IMR-90 (cell line): ENCODE measurements around the gene NR6A1. TPM values are rescaled to one million over a fixed set of nuclear protein-coding genes. Genes with fewer than 3 reads are reported as not detected.

ENCODE experiments used
- ATAC-seq: fragments of 200-7000 bp; cut with Tn5 transposase; 2 replicates; pipeline ENCODE4 v1.9.1; 2020; ENCODE audit warnings: low read depth, mild to moderate bottlenecking, moderate library complexity
- BruUV-seq: library from RNA; stranded (reverse); fragments of 400-500 nt; replicated peaks from 2 replicates; lab custom pipeline; 2021; lab: Mats Ljungman, UMichigan
- CTCF ChIA-PET: fragments of 300-600 bp; formaldehyde crosslinking; extraction: SDS; loops from one replicate; lab custom pipeline; 2021; ENCODE audit warnings: antibody characterized with exemption; lab: Yijun Ruan, JAX
- POLR2A ChIA-PET: fragments of 300-600 bp; sonication (Branson Sonifier 250); formaldehyde crosslinking; loops from one replicate; lab custom pipeline; 2022; ENCODE audit warnings: antibody characterized with exemption; ENCODE audit not compliant: unreplicated experiment; lab: Charles Lee
- DNase-seq: peaks from one replicate; pipeline ENCODE4 v3.0.0; 2013
- H2AFZ ChIP-seq: replicated peaks from 2 replicates; pipeline ENCODE3; 2013; ENCODE audit warnings: low read length, mild to moderate bottlenecking; ENCODE audit not compliant: poor library complexity
- H2AK5ac ChIP-seq: 2 replicates; pipeline ENCODE4 v1.6.1; 2013; ENCODE audit warnings: low read depth, low read length, inconsistent platforms
- H2AK9ac ChIP-seq: replicated peaks from 2 replicates; pipeline ENCODE3; 2013; ENCODE audit warnings: mild to moderate bottlenecking, low read depth, low read length, moderate library complexity; ENCODE audit not compliant: poor library complexity
- H2BK120ac ChIP-seq: 2 replicates; pipeline ENCODE4 v1.6.1; 2013; ENCODE audit warnings: low read depth, low read length, inconsistent platforms
- H2BK15ac ChIP-seq: 3 replicates; pipeline ENCODE4 v1.6.1; 2013; ENCODE audit warnings: low read depth, low read length, inconsistent platforms
- H2BK20ac ChIP-seq: 2 replicates; pipeline ENCODE4 v1.6.1; 2013; ENCODE audit warnings: low read depth, mild to moderate bottlenecking, inconsistent platforms, low read length, moderate library complexity
- H2BK5ac ChIP-seq: 2 replicates; pipeline ENCODE4 v1.6.1; 2013; ENCODE audit warnings: mild to moderate bottlenecking, low read depth, low read length, inconsistent platforms; ENCODE audit not compliant: poor library complexity, severe bottlenecking
- H3K14ac ChIP-seq: replicated peaks from 2 replicates; pipeline ENCODE4 v1.6.1; 2013; ENCODE audit warnings: low read depth, low read length, inconsistent platforms
- H3K18ac ChIP-seq: 2 replicates; pipeline ENCODE4 v1.6.1; 2013; ENCODE audit warnings: low read depth, low read length, control low read depth
- H3K23ac ChIP-seq: 2 replicates; pipeline ENCODE4 v1.6.1; 2013; ENCODE audit warnings: low read depth, low read length, inconsistent platforms
- H3K27ac ChIP-seq: 2 replicates; pipeline ENCODE4 v1.5.1; 2013; ENCODE audit warnings: mild to moderate bottlenecking, control low read depth, low read length; ENCODE audit not compliant: insufficient read depth
- H3K27me3 ChIP-seq: 2 replicates; pipeline ENCODE4 v1.6.1; 2013; ENCODE audit warnings: low read length; ENCODE audit not compliant: control insufficient read depth, insufficient read depth
- H3K36me3 ChIP-seq: 2 replicates; pipeline ENCODE4 v1.6.1; 2013; ENCODE audit warnings: low read length, mixed read lengths; ENCODE audit not compliant: control insufficient read depth, insufficient read depth
- H3K4ac ChIP-seq: 2 replicates; pipeline ENCODE4 v1.6.1; 2013; ENCODE audit warnings: low read depth, low read length, inconsistent platforms
- H3K4me1 ChIP-seq: 2 replicates; pipeline ENCODE4 v1.6.1; 2013; ENCODE audit warnings: low read length, mixed read lengths; ENCODE audit not compliant: control insufficient read depth, insufficient read depth
- H3K4me2 ChIP-seq: 2 replicates; pipeline ENCODE4 v1.6.1; 2013; ENCODE audit warnings: low read depth, mild to moderate bottlenecking, control low read depth, low read length, moderate library complexity
- H3K4me3 ChIP-seq: 2 replicates; pipeline ENCODE4 v1.5.1; 2013; ENCODE audit warnings: low read depth, mild to moderate bottlenecking, control low read depth, low read length, moderate library complexity; ENCODE audit not compliant: insufficient read depth
- H3K56ac ChIP-seq: 2 replicates; pipeline ENCODE4 v1.6.1; 2013; ENCODE audit warnings: low read length, inconsistent platforms; ENCODE audit not compliant: insufficient read depth; ENCODE audit errors: extremely low read depth
- H3K79me1 ChIP-seq, 2 experiments: 2 replicates each; pipeline ENCODE4 v1.6.1; 2013; ENCODE audit warnings: low read length in 2 of 2, inconsistent platforms in 1 of 2, low read depth in 1 of 2
- H3K9ac ChIP-seq: 2 replicates; pipeline ENCODE4 v1.6.1; 2013; ENCODE audit warnings: low read depth, low read length, control low read depth
- H3K9me1 ChIP-seq: 2 replicates; pipeline ENCODE4 v1.6.1; 2013; ENCODE audit warnings: low read length, inconsistent platforms; ENCODE audit not compliant: insufficient read depth
- H3K9me3 ChIP-seq: 2 replicates; pipeline ENCODE4 v1.6.1; 2013; ENCODE audit warnings: low read length; ENCODE audit not compliant: control insufficient read depth, insufficient read depth
- H4K20me1 ChIP-seq: 2 replicates; pipeline ENCODE4 v1.6.1; 2013; ENCODE audit warnings: low read length, inconsistent platforms; ENCODE audit not compliant: insufficient read depth
- H4K5ac ChIP-seq: 2 replicates; pipeline ENCODE4 v1.6.1; 2013; ENCODE audit warnings: mild to moderate bottlenecking, low read depth, low read length, control low read depth
- H4K8ac ChIP-seq, 2 experiments: 2 replicates each; pipeline ENCODE4 v1.6.1; 2013; ENCODE audit warnings: low read depth in 2 of 2, low read length in 2 of 2, control low read depth in 1 of 2, inconsistent platforms in 1 of 2
- H4K91ac ChIP-seq: 2 replicates; pipeline ENCODE4 v1.6.1; 2013; ENCODE audit warnings: low read depth, low read length, inconsistent platforms; ENCODE audit not compliant: insufficient read depth
- BHLHE40 ChIP-seq: fragments of 150-350 bp; IDR thresholded peaks from 2 replicates; pipeline ENCODE4 v1.6.1; 2016; ENCODE audit warnings: mild to moderate bottlenecking, low read depth, low read length
- CHD1 ChIP-seq: IDR thresholded peaks from 2 replicates; pipeline ENCODE4 v1.6.1; 2012; ENCODE audit warnings: low read depth, low read length, improper control_type of control experiment
- CTCF ChIP-seq: conservative IDR thresholded peaks from 2 replicates; pipeline ENCODE4 v1.5.1; 2012; ENCODE audit warnings: mild to moderate bottlenecking, low read depth, low read length, improper control_type of control experiment
- ELK1 ChIP-seq: fragments of 150-350 bp; IDR thresholded peaks from 2 replicates; pipeline ENCODE4 v1.6.1; 2016; ENCODE audit warnings: low read depth, mild to moderate bottlenecking, low read length, moderate library complexity, borderline replicate concordance
- FOS ChIP-seq: fragments of 150-350 bp; IDR thresholded peaks from 2 replicates; pipeline ENCODE4 v1.6.1; 2016; ENCODE audit warnings: low read depth, low read length
- MAFK ChIP-seq: IDR thresholded peaks from 2 replicates; pipeline ENCODE4 v1.6.1; 2012; ENCODE audit warnings: low read depth, low read length, improper control_type of control experiment
- MAZ ChIP-seq: IDR thresholded peaks from 2 replicates; pipeline ENCODE4 v1.6.1; 2012; ENCODE audit warnings: low read depth, mild to moderate bottlenecking, low read length, improper control_type of control experiment, moderate library complexity, borderline replicate concordance
- MXI1 ChIP-seq: IDR thresholded peaks from 2 replicates; pipeline ENCODE4 v1.6.1; 2012; ENCODE audit warnings: low read depth, mild to moderate bottlenecking, low read length, moderate library complexity, borderline replicate concordance
- NFE2L2 ChIP-seq: fragments of 150-350 bp; IDR thresholded peaks from 2 replicates; pipeline ENCODE4 v1.6.1; 2016; ENCODE audit warnings: low read depth, mild to moderate bottlenecking, low read length
- RAD21 ChIP-seq: IDR thresholded peaks from 2 replicates; pipeline ENCODE4 v1.6.1; 2012; ENCODE audit warnings: low read length, improper control_type of control experiment
- RFX5 ChIP-seq: IDR thresholded peaks from 2 replicates; pipeline ENCODE4 v1.8.0; 2012; ENCODE audit warnings: low read depth, mild to moderate bottlenecking, low read length, moderate library complexity
- SMC3 ChIP-seq: fragments of 150-350 bp; IDR thresholded peaks from 2 replicates; pipeline ENCODE4 v1.6.1; 2016; ENCODE audit warnings: low read depth, mild to moderate bottlenecking, antibody characterized with exemption, low read length, moderate library complexity
- WGBS, 2 experiments: methylation state at CpG; one replicate each; pipeline versions ENCODE4 v1.1.5 to v1.1.7; 2013; ENCODE audit warnings: missing lambda C conversion rate in 2 of 2; ENCODE audit not compliant: insufficient read length in 1 of 2; ENCODE audit errors: extremely low coverage in 2 of 2; 5-methylcytosine and 5-hydroxymethylcytosine counted together
- dilution Hi-C: fragments of 300-500 bp; cut with HindIII; formaldehyde crosslinking; loops from one replicate; pipeline ENCODE4 v1.14.3; 2018; ENCODE audit warnings: low sequenced_read_pairs; ENCODE audit not compliant: unreplicated experiment
- in situ Hi-C: fragments of 300-500 bp; cut with MboI; formaldehyde crosslinking; loops from 3 replicates; pipeline ENCODE4 v1.14.3; 2019; ENCODE audit warnings: low sequenced_read_pairs, inconsistent platforms, mixed read lengths
- intact Hi-C: fragments of 100-400 bp; cut with micrococcal nuclease; formaldehyde crosslinking; loops from 2 replicates; pipeline ENCODE4 v1.10.0; 2022
- polyA plus RNA-seq, 3 experiments: library from polyadenylated mRNA; depleted of rRNA; stranded (reverse); fragments of >200 nt; gene quantifications; 2 replicates each; pipeline ENCODE4 v1.2.3, GENCODE V29; 2012; ENCODE audit warnings: low replicate concordance in 1 of 3
- total RNA-seq: library from RNA; depleted of rRNA; stranded (reverse); fragments of >200 nt; gene quantifications from 2 replicates; pipeline ENCODE4 v1.2.3, GENCODE V29; 2012
- TF ChIP-seq, protein P1 (sequence below): fragments of 150-350 bp; IDR thresholded peaks from 2 replicates; pipeline ENCODE4 v1.6.1; 2017; ENCODE audit warnings: mild to moderate bottlenecking, antibody characterized with exemption, low read length, low read depth

NR6A1 gene
- total and polyA plus RNA-seq, 2 of the 4 experiments (the other 2 are of a cell fraction): 0.14 to 0.36 TPM

- H3K23ac ChIP-seq: no peak overlapping the region
- no peak overlapping the region for H3K18ac ChIP-seq
- CTCF ChIA-PET: interaction anchor here (1.4 to 2.9 kb wide), 2 partner anchors 73 to 87 kb away, joined by 4 to 10 read pairs; partner anchors contain the start of gene WDR38
- in situ Hi-C loops (no loop called here), intact Hi-C loops (no loop called here), dilution Hi-C loops (no loop called here)
- H3K27ac ChIP-seq: no peak overlapping the region
- no TSS peak for BruUV-seq
- H3K9ac ChIP-seq: no peak overlapping the region
- no peak overlapping the region for H3K4me3 ChIP-seq
- H2BK15ac ChIP-seq: no peak overlapping the region
- no peak overlapping the region for H2AK5ac ChIP-seq
- peaks cover 75% of the 10 kb centered on the region for H3K27me3 ChIP-seq
- no peak for TF ChIP-seq FOS
- TF ChIP-seq RFX5: no peak
- no peak for TF ChIP-seq SMC3
- no peak for TF ChIP-seq MAZ
- no peak for TF ChIP-seq CTCF
- no peak for TF ChIP-seq ELK1
- TF ChIP-seq BHLHE40: no peak
- no peak for TF ChIP-seq NFE2L2
- TF ChIP-seq RAD21: no peak
- TF ChIP-seq MXI1: no peak
- TF ChIP-seq, protein P1, sequence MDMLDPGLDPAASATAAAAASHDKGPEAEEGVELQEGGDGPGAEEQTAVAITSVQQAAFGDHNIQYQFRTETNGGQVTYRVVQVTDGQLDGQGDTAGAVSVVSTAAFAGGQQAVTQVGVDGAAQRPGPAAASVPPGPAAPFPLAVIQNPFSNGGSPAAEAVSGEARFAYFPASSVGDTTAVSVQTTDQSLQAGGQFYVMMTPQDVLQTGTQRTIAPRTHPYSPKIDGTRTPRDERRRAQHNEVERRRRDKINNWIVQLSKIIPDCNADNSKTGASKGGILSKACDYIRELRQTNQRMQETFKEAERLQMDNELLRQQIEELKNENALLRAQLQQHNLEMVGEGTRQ: no peak
- no peak for TF ChIP-seq CHD1
- TF ChIP-seq MAFK: no peak
- no peak overlapping the region for H2BK20ac ChIP-seq
- H2AFZ ChIP-seq: no peak overlapping the region
- H3K4me1 ChIP-seq: peaks cover 2% of the 10 kb centered on the region; the same call in 1 of the 2 replicates
- H4K20me1 ChIP-seq: peaks cover 11% of the 10 kb centered on the region
- no peak overlapping the region for H3K56ac ChIP-seq
- DNase-seq (no peak), ATAC-seq (no peak)
- H3K14ac ChIP-seq: no peak overlapping the region
- WGBS, 2 experiments: no CpG with 5 or more reads among the region's 1 CpG
- no peak overlapping the region for H2BK5ac ChIP-seq
- no peaks in the 10 kb centered on the region for H3K79me1 ChIP-seq
- H3K4me2 ChIP-seq: no peak overlapping the region
- POLR2A ChIA-PET: no interaction called here
- no peaks in the 10 kb centered on the region for H3K9me3 ChIP-seq
- H4K5ac ChIP-seq: no peak overlapping the region
- H4K8ac ChIP-seq: no peak overlapping the region
- H3K9me1 ChIP-seq: no peaks in the 10 kb centered on the region
- no peak overlapping the region for H4K91ac ChIP-seq
- H2AK9ac ChIP-seq: no peak overlapping the region
- H2BK120ac ChIP-seq: no peak overlapping the region
- H3K36me3 ChIP-seq: no peaks in the 10 kb centered on the region
- H3K4ac ChIP-seq: no peak overlapping the region
Measured at GRCh38 chr9:124766326-124766725, 4.8 kb downstream of the NR6A1 start.
